Keratinocyte (primary cell): ENCODE data around the gene AHCTF1. TPM values are rescaled to one million over a fixed set of nuclear protein-coding genes. Genes with fewer than 3 reads are reported as not detected.
A peak's percentile ranks its signal among the peaks of the same experiment; 100 is the strongest.
"Not testable (repeated sequence)": the region's sequence is repeated elsewhere in the genome, so short reads cannot be mapped to it uniquely, and the experiment has no call there.

Source experiments
- DNase-seq: peaks from one replicate; pipeline ENCODE4 v3.0.0-alpha.2; 2011; ENCODE audit warnings: low read depth, missing footprints, low spot score
- FAIRE-seq: peaks from 2 replicates; lab custom pipeline; 2011; peaks lifted over from hg19 to GRCh38; lab: Jason Lieb, UNC
- H2AFZ ChIP-seq: 2 replicates; pipeline ENCODE4 v1.6.0; 2012; ENCODE audit warnings: low read length, control low read depth, inconsistent platforms; ENCODE audit not compliant: control insufficient read depth
- H3K27ac ChIP-seq: 2 replicates; pipeline ENCODE4 v1.5.1; 2011; ENCODE audit warnings: low read length; ENCODE audit not compliant: control insufficient read depth, insufficient read depth
- H3K27me3 ChIP-seq: 3 replicates; pipeline ENCODE4 v1.6.0; 2011; ENCODE audit warnings: low read length; ENCODE audit not compliant: control insufficient read depth, insufficient read depth; ENCODE audit errors: extremely low read depth
- H3K36me3 ChIP-seq, 2 experiments: 2 replicates in 1 of 2; 3 replicates in 1 of 2; pipeline ENCODE4 v1.5.1; 2011; ENCODE audit warnings: low read length in 2 of 2, mild to moderate bottlenecking in 1 of 2; ENCODE audit not compliant: control insufficient read depth in 2 of 2, insufficient read depth in 2 of 2; ENCODE audit errors: extremely low read depth in 1 of 2
- H3K4me1 ChIP-seq: 3 replicates; pipeline ENCODE4 v1.5.1; 2011; ENCODE audit warnings: low read length; ENCODE audit not compliant: control insufficient read depth, insufficient read depth; ENCODE audit errors: extremely low read depth
- H3K4me2 ChIP-seq: 3 replicates; pipeline ENCODE4 v1.6.0; 2011; ENCODE audit warnings: low read depth, low read length; ENCODE audit not compliant: control insufficient read depth, insufficient read depth; ENCODE audit errors: extremely low read depth
- H3K4me3 ChIP-seq, 3 experiments: fragments of 200-600 bp in 1 of 3; sonication (generic) in 1 of 3; 2 replicates in 2 of 3; 3 replicates in 1 of 3; pipeline ENCODE4 v1.5.1; 2011 to 2016; ENCODE audit warnings: low read length in 3 of 3, mild to moderate bottlenecking in 3 of 3, control low read depth in 2 of 3, inconsistent platforms in 1 of 3, low read depth in 1 of 3, mixed read lengths in 1 of 3, mixed run types in 1 of 3, moderate library complexity in 1 of 3; ENCODE audit not compliant: control insufficient read depth in 2 of 3, insufficient read depth in 2 of 3; ENCODE audit errors: extremely low read depth in 1 of 3
- H3K79me2 ChIP-seq: 2 replicates; pipeline ENCODE4 v1.6.0; 2012; ENCODE audit warnings: low read length; ENCODE audit not compliant: control insufficient read depth, insufficient read depth
- H3K9ac ChIP-seq: 3 replicates; pipeline ENCODE4 v1.6.0; 2011; ENCODE audit warnings: low read length; ENCODE audit not compliant: control insufficient read depth, insufficient read depth; ENCODE audit errors: extremely low read depth
- H3K9me1 ChIP-seq: 3 replicates; pipeline ENCODE4 v1.6.0; 2011; ENCODE audit warnings: low read length; ENCODE audit not compliant: control insufficient read depth, insufficient read depth; ENCODE audit errors: extremely low read depth
- H3K9me3 ChIP-seq: 2 replicates; pipeline ENCODE4 v1.5.1; 2012; ENCODE audit warnings: low read depth, low read length; ENCODE audit not compliant: control insufficient read depth
- H4K20me1 ChIP-seq: 3 replicates; pipeline ENCODE4 v1.6.0; 2011; ENCODE audit warnings: low read length; ENCODE audit not compliant: control insufficient read depth, insufficient read depth; ENCODE audit errors: extremely low read depth
- CTCF ChIP-seq, 3 experiments: IDR thresholded peaks in 1 of 3; conservative IDR thresholded peaks in 1 of 3; optimal IDR thresholded peaks in 1 of 3; 2 replicates in 2 of 3; 3 replicates in 1 of 3; pipeline versions ENCODE3 to v1.5.1; 2011; ENCODE audit warnings: low read length in 3 of 3, mild to moderate bottlenecking in 3 of 3, moderate library complexity in 2 of 3, control low read depth in 1 of 3, inconsistent platforms in 1 of 3; ENCODE audit not compliant: insufficient read depth in 2 of 3; ENCODE audit errors: extremely low read depth in 1 of 3
- EZH2 ChIP-seq: IDR thresholded peaks from one replicate; pipeline ENCODE4 v1.6.1; 2012; ENCODE audit warnings: inconsistent platforms, mild to moderate bottlenecking, low read length, moderate library complexity
- dilution Hi-C: fragments of 300-500 bp; cut with MboI; formaldehyde crosslinking; loops from one replicate; pipeline ENCODE4 v1.7.0; 2020; ENCODE audit warnings: low sequenced_read_pairs; ENCODE audit not compliant: extremely low pct_ligation_motif_present
- polyA plus RNA-seq, 5 experiments: library from polyadenylated mRNA; depleted of rRNA in 3 of 5; stranded (reverse) in 3 of 5; stranded (forward) in 1 of 5; unstranded in 1 of 5; fragments of >200 nt; gene quantifications; 1 replicate in 1 of 5; 2 replicates in 3 of 5; 3 replicates in 1 of 5; pipeline versions ENCODE4 v1.2.1 to v1.2.3, GENCODE V29; 2011 to 2012; ENCODE audit warnings: missing spikeins in 2 of 5, low read depth in 1 of 5, low replicate concordance in 1 of 5

The AHCTF1 gene
- polyA plus RNA-seq, 1 donor (not counting 4 experiments of a cell fraction or from before 2014, with no cell fraction given): 22.2 TPM

DNA sequence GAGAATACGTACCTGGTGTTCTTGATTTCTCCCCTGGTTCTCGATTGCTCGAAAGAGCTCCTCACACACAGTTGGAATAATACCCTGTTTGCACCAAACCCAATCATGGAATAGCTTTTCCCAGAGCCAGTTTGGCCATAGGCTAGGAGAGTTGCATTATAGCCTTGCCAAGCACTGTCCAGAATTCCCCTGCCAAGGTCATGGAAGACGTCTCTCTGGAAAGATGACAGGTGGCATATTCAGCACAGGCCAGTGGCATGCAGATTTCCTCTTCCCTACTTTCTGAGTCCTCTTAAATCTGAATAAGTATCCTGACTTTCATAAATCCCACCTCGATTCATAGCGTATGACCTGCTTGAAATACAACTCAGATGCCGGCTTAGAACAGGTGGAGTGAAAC, 111.1 kb downstream of the AHCTF1 start:
- Histone ChIP-seq H3K9me3 (no peaks in the 10 kb centered on the region), H3K36me3 (no peaks in the 10 kb centered on the region), H3K9ac (no peak overlapping the region), H3K4me1 (no peaks in the 10 kb centered on the region), H3K4me3 (no peak overlapping the region), H2AFZ (no peak overlapping the region), H3K4me2 (no peak overlapping the region), H3K79me2 (no peaks in the 10 kb centered on the region), H4K20me1 (no peaks in the 10 kb centered on the region), H3K27me3 (no peaks in the 10 kb centered on the region), H3K27ac (no peak overlapping the region), H3K9me1 (no peaks in the 10 kb centered on the region)
- dilution Hi-C loops: no loop called here
- TF ChIP-seq EZH2 (no peak), CTCF (optimal IDR thresholded peaks at IDR 0.05 in 1 of 3, IDR thresholded peaks at IDR 0.05 in 1 of 3, conservative IDR thresholded peaks at IDR 0.05 in 1 of 3; ENCODE audit: extremely low read depth in 1 of 3, insufficient read depth in 2 of 3, low read length in 3 of 3) (no peak)
- FAIRE-seq (no peak), DNase-seq (no peak)

DNA sequence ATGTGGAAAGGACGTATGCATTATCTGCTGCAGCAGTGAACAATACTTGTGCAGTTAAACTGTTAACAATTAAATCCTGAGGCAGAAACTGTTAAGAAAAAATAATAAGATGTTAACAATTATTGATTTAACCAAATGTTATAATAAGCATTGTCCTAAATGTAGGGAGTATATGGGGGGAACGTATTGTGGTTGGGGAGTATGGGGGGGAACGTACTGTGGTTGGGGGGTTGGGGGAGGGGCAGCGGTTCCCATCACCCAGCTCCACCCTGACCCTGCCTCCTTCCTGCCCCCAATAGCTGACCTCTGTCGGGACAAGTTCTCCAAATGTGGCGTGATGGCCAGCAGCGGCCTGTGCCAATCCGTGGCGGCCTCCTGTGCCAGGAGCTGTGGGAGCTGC, 114.0 kb downstream of the AHCTF1 start:
- H3K9me1 ChIP-seq, H4K20me1 ChIP-seq, H3K4me1 ChIP-seq, H3K36me3 ChIP-seq, H3K27me3 ChIP-seq, H3K27ac ChIP-seq, H3K9ac ChIP-seq, H3K4me3 ChIP-seq, H2AFZ ChIP-seq, DNase-seq, dilution Hi-C loops, H3K4me2 ChIP-seq, H3K9me3 ChIP-seq, H3K79me2 ChIP-seq: not testable (repeated sequence)
- FAIRE-seq: peak; percentile 58

GRCh38 chr1:246815693-246816270, 116.0 kb downstream of the AHCTF1 start:
- no peak overlapping the region for H3K27ac ChIP-seq
- no peak for FAIRE-seq
- TF ChIP-seq EZH2: no peak
- TF ChIP-seq CTCF (optimal IDR thresholded peaks at IDR 0.05 in 1 of 3, IDR thresholded peaks at IDR 0.05 in 1 of 3, conservative IDR thresholded peaks at IDR 0.05 in 1 of 3; ENCODE audit: extremely low read depth in 1 of 3, insufficient read depth in 2 of 3, low read length in 3 of 3): no peak
- peak overlapping the region; percentile 63 for H2AFZ ChIP-seq
- no peak overlapping the region for H3K9ac ChIP-seq
- no peaks in the 10 kb centered on the region for H3K36me3 ChIP-seq
- H3K27me3 ChIP-seq: no peaks in the 10 kb centered on the region
- no peak overlapping the region for H3K4me3 ChIP-seq
- no peaks in the 10 kb centered on the region for H3K9me1 ChIP-seq
- H3K4me1 ChIP-seq: no peaks in the 10 kb centered on the region
- dilution Hi-C loops: no loop called here
- no peak overlapping the region for H3K4me2 ChIP-seq
- no peak for DNase-seq
- no peaks in the 10 kb centered on the region for H4K20me1 ChIP-seq
- no peaks in the 10 kb centered on the region for H3K79me2 ChIP-seq
- H3K9me3 ChIP-seq: no peaks in the 10 kb centered on the region
